H1 (cell line): ENCODE measurements around the gene CELF5. TPM values are rescaled to one million over a fixed set of nuclear protein-coding genes. Genes with fewer than 3 reads are reported as not detected.

Experiments
- CEBPB ChIP-seq: IDR thresholded peaks from 2 replicates; pipeline ENCODE4 v1.6.1; 2012; ENCODE audit warnings: low read depth, low read length
- GABPA ChIP-seq: IDR thresholded peaks from 2 replicates; pipeline ENCODE4 v1.6.1; 2011; ENCODE audit warnings: mild to moderate bottlenecking, low read length, moderate library complexity, borderline replicate concordance; ENCODE audit not compliant: insufficient read depth
- polyA plus RNA-seq, 7 experiments: library from polyadenylated mRNA; depleted of rRNA in 3 of 7; stranded (reverse) in 5 of 7; unstranded in 2 of 7; fragments of >200 nt in 5 of 7; fragments of 200-250 nt in 2 of 7; gene quantifications; 1 replicate in 5 of 7; 2 replicates in 1 of 7; 4 replicates in 1 of 7; pipeline versions ENCODE4 v1.2.1 to v1.2.3, GENCODE V29; 2011 to 2013; ENCODE audit warnings: missing spikeins in 2 of 7, mixed read lengths in 2 of 7
- total RNA-seq: library from RNA; stranded (reverse); fragmentation: NEBNext Ultra II Directional; extraction: Animal tissue kit (Norgen Biotek cat#: 25700); gene quantifications from 2 replicates; pipeline ENCODE4 v1.2.1, GENCODE V29; 2021
- TF ChIP-seq, protein P1 (sequence below): fragments of 300-600 bp; sonication (generic); IDR thresholded peaks from 2 replicates; pipeline ENCODE4 v1.7.1; 2012; ENCODE audit warnings: low read length, moderate library complexity, mild to moderate bottlenecking, inconsistent platforms; ENCODE audit not compliant: insufficient replicate concordance

Gene CELF5
- total and polyA plus RNA-seq, 2 of the 8 experiments (the other 6 are each of a cell fraction or from before 2014, with no cell fraction given): 9.8 to 15.0 TPM

DNA sequence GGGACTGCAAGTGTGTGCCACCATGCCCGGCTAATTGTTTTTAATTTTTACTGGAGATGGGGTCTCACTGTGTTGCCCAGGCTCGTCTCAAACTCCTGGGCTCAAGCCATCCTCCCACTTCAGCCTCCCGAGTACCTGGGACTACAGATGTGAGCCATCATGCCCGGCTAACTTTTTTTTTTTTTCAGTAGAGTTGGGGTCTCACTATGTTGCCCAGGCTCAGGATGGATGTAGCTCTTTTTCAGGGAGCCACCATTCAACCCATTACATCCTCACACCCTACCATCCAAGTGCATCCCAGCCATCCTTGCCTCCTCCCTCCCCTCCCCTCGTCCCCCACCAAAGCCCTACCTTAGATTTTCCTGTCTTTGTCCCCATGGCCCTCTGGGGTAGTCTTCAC, 14.9 kb downstream of the CELF5 start (continued):
- TF ChIP-seq, protein P1, sequence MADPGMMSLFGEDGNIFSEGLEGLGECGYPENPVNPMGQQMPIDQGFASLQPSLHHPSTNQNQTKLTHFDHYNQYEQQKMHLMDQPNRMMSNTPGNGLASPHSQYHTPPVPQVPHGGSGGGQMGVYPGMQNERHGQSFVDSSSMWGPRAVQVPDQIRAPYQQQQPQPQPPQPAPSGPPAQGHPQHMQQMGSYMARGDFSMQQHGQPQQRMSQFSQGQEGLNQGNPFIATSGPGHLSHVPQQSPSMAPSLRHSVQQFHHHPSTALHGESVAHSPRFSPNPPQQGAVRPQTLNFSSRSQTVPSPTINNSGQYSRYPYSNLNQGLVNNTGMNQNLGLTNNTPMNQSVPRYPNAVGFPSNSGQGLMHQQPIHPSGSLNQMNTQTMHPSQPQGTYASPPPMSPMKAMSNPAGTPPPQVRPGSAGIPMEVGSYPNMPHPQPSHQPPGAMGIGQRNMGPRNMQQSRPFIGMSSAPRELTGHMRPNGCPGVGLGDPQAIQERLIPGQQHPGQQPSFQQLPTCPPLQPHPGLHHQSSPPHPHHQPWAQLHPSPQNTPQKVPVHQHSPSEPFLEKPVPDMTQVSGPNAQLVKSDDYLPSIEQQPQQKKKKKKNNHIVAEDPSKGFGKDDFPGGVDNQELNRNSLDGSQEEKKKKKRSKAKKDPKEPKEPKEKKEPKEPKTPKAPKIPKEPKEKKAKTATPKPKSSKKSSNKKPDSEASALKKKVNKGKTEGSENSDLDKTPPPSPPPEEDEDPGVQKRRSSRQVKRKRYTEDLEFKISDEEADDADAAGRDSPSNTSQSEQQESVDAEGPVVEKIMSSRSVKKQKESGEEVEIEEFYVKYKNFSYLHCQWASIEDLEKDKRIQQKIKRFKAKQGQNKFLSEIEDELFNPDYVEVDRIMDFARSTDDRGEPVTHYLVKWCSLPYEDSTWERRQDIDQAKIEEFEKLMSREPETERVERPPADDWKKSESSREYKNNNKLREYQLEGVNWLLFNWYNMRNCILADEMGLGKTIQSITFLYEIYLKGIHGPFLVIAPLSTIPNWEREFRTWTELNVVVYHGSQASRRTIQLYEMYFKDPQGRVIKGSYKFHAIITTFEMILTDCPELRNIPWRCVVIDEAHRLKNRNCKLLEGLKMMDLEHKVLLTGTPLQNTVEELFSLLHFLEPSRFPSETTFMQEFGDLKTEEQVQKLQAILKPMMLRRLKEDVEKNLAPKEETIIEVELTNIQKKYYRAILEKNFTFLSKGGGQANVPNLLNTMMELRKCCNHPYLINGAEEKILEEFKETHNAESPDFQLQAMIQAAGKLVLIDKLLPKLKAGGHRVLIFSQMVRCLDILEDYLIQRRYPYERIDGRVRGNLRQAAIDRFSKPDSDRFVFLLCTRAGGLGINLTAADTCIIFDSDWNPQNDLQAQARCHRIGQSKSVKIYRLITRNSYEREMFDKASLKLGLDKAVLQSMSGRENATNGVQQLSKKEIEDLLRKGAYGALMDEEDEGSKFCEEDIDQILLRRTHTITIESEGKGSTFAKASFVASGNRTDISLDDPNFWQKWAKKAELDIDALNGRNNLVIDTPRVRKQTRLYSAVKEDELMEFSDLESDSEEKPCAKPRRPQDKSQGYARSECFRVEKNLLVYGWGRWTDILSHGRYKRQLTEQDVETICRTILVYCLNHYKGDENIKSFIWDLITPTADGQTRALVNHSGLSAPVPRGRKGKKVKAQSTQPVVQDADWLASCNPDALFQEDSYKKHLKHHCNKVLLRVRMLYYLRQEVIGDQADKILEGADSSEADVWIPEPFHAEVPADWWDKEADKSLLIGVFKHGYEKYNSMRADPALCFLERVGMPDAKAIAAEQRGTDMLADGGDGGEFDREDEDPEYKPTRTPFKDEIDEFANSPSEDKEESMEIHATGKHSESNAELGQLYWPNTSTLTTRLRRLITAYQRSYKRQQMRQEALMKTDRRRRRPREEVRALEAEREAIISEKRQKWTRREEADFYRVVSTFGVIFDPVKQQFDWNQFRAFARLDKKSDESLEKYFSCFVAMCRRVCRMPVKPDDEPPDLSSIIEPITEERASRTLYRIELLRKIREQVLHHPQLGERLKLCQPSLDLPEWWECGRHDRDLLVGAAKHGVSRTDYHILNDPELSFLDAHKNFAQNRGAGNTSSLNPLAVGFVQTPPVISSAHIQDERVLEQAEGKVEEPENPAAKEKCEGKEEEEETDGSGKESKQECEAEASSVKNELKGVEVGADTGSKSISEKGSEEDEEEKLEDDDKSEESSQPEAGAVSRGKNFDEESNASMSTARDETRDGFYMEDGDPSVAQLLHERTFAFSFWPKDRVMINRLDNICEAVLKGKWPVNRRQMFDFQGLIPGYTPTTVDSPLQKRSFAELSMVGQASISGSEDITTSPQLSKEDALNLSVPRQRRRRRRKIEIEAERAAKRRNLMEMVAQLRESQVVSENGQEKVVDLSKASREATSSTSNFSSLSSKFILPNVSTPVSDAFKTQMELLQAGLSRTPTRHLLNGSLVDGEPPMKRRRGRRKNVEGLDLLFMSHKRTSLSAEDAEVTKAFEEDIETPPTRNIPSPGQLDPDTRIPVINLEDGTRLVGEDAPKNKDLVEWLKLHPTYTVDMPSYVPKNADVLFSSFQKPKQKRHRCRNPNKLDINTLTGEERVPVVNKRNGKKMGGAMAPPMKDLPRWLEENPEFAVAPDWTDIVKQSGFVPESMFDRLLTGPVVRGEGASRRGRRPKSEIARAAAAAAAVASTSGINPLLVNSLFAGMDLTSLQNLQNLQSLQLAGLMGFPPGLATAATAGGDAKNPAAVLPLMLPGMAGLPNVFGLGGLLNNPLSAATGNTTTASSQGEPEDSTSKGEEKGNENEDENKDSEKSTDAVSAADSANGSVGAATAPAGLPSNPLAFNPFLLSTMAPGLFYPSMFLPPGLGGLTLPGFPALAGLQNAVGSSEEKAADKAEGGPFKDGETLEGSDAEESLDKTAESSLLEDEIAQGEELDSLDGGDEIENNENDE: no peak
- TF ChIP-seq CEBPB: no peak
- no peak for TF ChIP-seq GABPA
